GM12878 (cell line): ENCODE results near the gene ZBED5. TPM values are rescaled to one million over a fixed set of nuclear protein-coding genes. Genes with fewer than 3 reads are reported as not detected.

Experiments
- ATF7 ChIP-seq: fragments of 450-650 bp; IDR thresholded peaks from 2 replicates; pipeline ENCODE4 v1.6.1; 2016; ENCODE audit warnings: low read depth, mild to moderate bottlenecking
- E2F4 ChIP-seq: IDR thresholded peaks from 2 replicates; pipeline ENCODE4 v1.6.1; 2012; ENCODE audit warnings: low read depth, low read length, improper control_type of control experiment
- E4F1 ChIP-seq: fragments of 450-650 bp; IDR thresholded peaks from 2 replicates; pipeline ENCODE4 v1.6.1; 2018; ENCODE audit warnings: borderline replicate concordance, mild to moderate bottlenecking; ENCODE audit not compliant: partially characterized antibody
- ESRRA ChIP-seq: IDR thresholded peaks from 2 replicates; pipeline ENCODE4 v1.6.1; 2012; ENCODE audit warnings: mild to moderate bottlenecking, low read length, improper control_type of control experiment
- FOXM1 ChIP-seq: IDR thresholded peaks from 2 replicates; pipeline ENCODE4 v1.6.1; 2012; ENCODE audit warnings: low read depth, mild to moderate bottlenecking, inconsistent platforms, low read length, moderate library complexity
- IRF4 ChIP-seq: IDR thresholded peaks from 2 replicates; pipeline ENCODE4 v1.6.1; 2011; ENCODE audit warnings: low read depth, low read length
- MAX ChIP-seq: IDR thresholded peaks from 2 replicates; pipeline ENCODE4 v1.6.1; 2012; ENCODE audit warnings: low read depth, low read length, improper control_type of control experiment
- MEF2A ChIP-seq: IDR thresholded peaks from 2 replicates; pipeline ENCODE4 v1.6.1; 2011; ENCODE audit warnings: low read depth, mild to moderate bottlenecking, low read length, moderate library complexity; ENCODE audit not compliant: insufficient read depth
- MTA3 ChIP-seq: IDR thresholded peaks from 2 replicates; pipeline ENCODE4 v1.6.1; 2012; ENCODE audit warnings: low read length, inconsistent platforms, borderline replicate concordance
- NRF1 ChIP-seq: conservative IDR thresholded peaks from 2 replicates; pipeline ENCODE4 v1.6.1; 2011; ENCODE audit warnings: mild to moderate bottlenecking, low read depth, low read length, improper control_type of control experiment
- PAX5 ChIP-seq: IDR thresholded peaks from 2 replicates; pipeline ENCODE4 v1.6.1; 2011; ENCODE audit warnings: low read depth, low read length, borderline replicate concordance
- POLR2AphosphoS2 ChIP-seq: IDR thresholded peaks from 2 replicates; pipeline ENCODE4 v1.6.1; 2011; ENCODE audit warnings: low read depth, mild to moderate bottlenecking, low read length, improper control_type of control experiment, moderate library complexity
- RAD21 ChIP-seq: IDR thresholded peaks from 2 replicates; pipeline ENCODE4 v1.6.1; 2011; ENCODE audit warnings: mild to moderate bottlenecking, low read depth, low read length, moderate library complexity; ENCODE audit not compliant: insufficient read depth
- RBBP5 ChIP-seq: fragments of 200-600 bp; sonication (generic); conservative IDR thresholded peaks from 2 replicates; pipeline ENCODE4 v1.6.1; 2016
- RFX5 ChIP-seq: IDR thresholded peaks from 2 replicates; pipeline ENCODE4 v1.6.1; 2011; ENCODE audit warnings: low read depth, low read length, improper control_type of control experiment
- SKIL ChIP-seq: fragments of 450-650 bp; IDR thresholded peaks from 2 replicates; pipeline ENCODE4 v1.6.1; 2017; ENCODE audit warnings: mild to moderate bottlenecking, low read depth, inconsistent platforms; ENCODE audit not compliant: poor library complexity, severe bottlenecking
- SMAD5 ChIP-seq: IDR thresholded peaks from 2 replicates; pipeline ENCODE4 v1.6.1; 2016; ENCODE audit warnings: antibody characterized with exemption, low read depth
- WRNIP1 ChIP-seq: IDR thresholded peaks from 2 replicates; pipeline ENCODE4 v1.6.1; 2011; ENCODE audit warnings: low read depth, low read length, improper control_type of control experiment, borderline replicate concordance
- ZNF687 ChIP-seq: fragments of 450-650 bp; IDR thresholded peaks from 2 replicates; pipeline ENCODE4 v1.6.1; 2017; ENCODE audit warnings: mild to moderate bottlenecking, moderate library complexity
- polyA plus RNA-seq, 11 experiments: library from polyadenylated mRNA; depleted of rRNA in 4 of 11; unstranded in 6 of 11; stranded (reverse) in 5 of 11; fragments of >200 nt; fragmentation: Nextera tagmentation in 4 of 11; fragmentation: Illumina TruSeq in 1 of 11; extraction: Ambion mirVana in 4 of 11; extraction: Trizol in 1 of 11; gene quantifications; 1 replicate in 1 of 11; 2 replicates in 10 of 11; pipeline versions ENCODE4 v1.2.1 to v1.2.3, GENCODE V29; 2011 to 2016; ENCODE audit warnings: inconsistent platforms in 2 of 11, missing spikeins in 2 of 11, low read depth in 1 of 11
- total RNA-seq, 4 experiments: library from RNA; depleted of rRNA in 3 of 4; stranded (reverse); fragments of >200 nt in 3 of 4; fragmentation: Illumina TruSeq in 1 of 4; extraction: Trizol in 1 of 4; gene quantifications; 2 replicates each; pipeline versions ENCODE4 v1.2.1 to v1.2.3, GENCODE V29; 2013 to 2021

ZBED5 gene
- total and polyA plus RNA-seq, 10 of the 15 experiments (the other 5 are each of a cell fraction or from before 2014, with no cell fraction given) = 27.3 to 86.8 (median 37.6) TPM

- TF ChIP-seq RFX5 (peak; percentile 83; the same call in 1 of the 2 replicates), FOXM1 (no peak; the same call in 1 of the 2 replicates), POLR2AphosphoS2 (peak; percentile 99), RBBP5 (no peak), SMAD5 (peak; percentile 99), MTA3 (peak; percentile 25; the same call in 1 of the 2 replicates), RAD21 (no peak), ZNF687 (peak; percentile 75; the same call in 1 of the 2 replicates), NRF1 (peak; percentile 39), MAX (no peak; the same call in 1 of the 2 replicates), E2F4 (no peak), MEF2A (peak; percentile 33; the same call in 1 of the 2 replicates), SKIL (no peak), WRNIP1 (no peak), ESRRA (0 out of 2 replicates have a peak, but pooled peaks have one; percentile 16), ATF7 (peak; percentile 65), IRF4 (no peak), PAX5 (0 out of 2 replicates have a peak, but pooled peaks have one; percentile 45), E4F1 (no peak)
Observed at GRCh38 chr11:10808553-10809372, 49.1 kb downstream of the ZBED5 start, which contains the start of gene EIF4G2 (continued).
